Measurements from ENCODE around the gene MED17.

DNA sequence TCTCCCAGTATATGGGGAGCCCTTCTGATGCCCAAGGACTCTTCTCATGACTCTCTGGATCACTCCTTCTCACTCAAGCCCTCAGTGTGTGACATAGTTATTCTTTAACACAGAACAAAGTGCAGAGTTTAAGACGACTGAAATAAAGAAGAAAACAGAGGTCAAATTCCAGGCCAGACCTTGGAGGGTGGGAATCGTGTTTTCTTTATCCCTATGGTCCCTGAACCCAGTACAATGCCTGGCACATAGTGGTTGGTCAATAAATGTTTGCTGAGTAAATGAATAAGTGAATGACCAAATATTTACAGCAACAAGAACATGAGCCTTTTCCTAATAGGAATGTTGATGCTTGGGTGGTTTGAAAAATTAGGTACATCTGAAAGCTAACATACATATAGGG, 37.5 kb downstream of the MED17 start:
- TF ChIP-seq, protein P1, sequence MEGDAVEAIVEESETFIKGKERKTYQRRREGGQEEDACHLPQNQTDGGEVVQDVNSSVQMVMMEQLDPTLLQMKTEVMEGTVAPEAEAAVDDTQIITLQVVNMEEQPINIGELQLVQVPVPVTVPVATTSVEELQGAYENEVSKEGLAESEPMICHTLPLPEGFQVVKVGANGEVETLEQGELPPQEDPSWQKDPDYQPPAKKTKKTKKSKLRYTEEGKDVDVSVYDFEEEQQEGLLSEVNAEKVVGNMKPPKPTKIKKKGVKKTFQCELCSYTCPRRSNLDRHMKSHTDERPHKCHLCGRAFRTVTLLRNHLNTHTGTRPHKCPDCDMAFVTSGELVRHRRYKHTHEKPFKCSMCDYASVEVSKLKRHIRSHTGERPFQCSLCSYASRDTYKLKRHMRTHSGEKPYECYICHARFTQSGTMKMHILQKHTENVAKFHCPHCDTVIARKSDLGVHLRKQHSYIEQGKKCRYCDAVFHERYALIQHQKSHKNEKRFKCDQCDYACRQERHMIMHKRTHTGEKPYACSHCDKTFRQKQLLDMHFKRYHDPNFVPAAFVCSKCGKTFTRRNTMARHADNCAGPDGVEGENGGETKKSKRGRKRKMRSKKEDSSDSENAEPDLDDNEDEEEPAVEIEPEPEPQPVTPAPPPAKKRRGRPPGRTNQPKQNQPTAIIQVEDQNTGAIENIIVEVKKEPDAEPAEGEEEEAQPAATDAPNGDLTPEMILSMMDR (conservative IDR thresholded peaks at IDR 0.05 in 1 of 2, IDR thresholded peaks at IDR 0.05 in 1 of 2; ENCODE audit: extremely low read depth in 1 of 2, insufficient read depth in 1 of 2, low read depth in 1 of 2, low read length in 2 of 2) = no peak
- no peak for TF ChIP-seq EZH2 (IDR thresholded peaks at IDR 0.05; ENCODE audit: borderline replicate concordance, low read length)

Measured in mammary epithelial cell (primary cell).